ENCODE results near the gene DLK1.

DLK1 gene

GRCh38 chr14:100780246-100780645, 53.6 kb downstream of the DLK1 start:
- in situ Hi-C loops (cut with HindIII; ENCODE audit: low sequenced_read_pairs): no loop called here

GRCh38 chr14:100780646-100781355, 54.1 kb downstream of the DLK1 start:
- TF ChIP-seq CTCF (IDR thresholded peaks at IDR 0.05; ENCODE audit: low read depth, low read length): no peak
- in situ Hi-C loops (cut with HindIII; ENCODE audit: low sequenced_read_pairs): no loop called here
- H3K4me3 ChIP-seq (ENCODE audit: low read depth, low read length): no peak overlapping the region

More at GRCh38 chr14:100780246-100780645, 53.6 kb downstream of the DLK1 start:
- no peak overlapping the region for H3K4me3 ChIP-seq (ENCODE audit: low read depth, low read length)
- DNase-seq (ENCODE audit: low read depth, low spot score): no peak
- TF ChIP-seq CTCF (IDR thresholded peaks at IDR 0.05; ENCODE audit: low read depth, low read length): no peak

GRCh38 chr14:100781952-100782351, 55.3 kb downstream of the DLK1 start:
- H3K4me3 ChIP-seq (ENCODE audit: low read depth, low read length): no peak overlapping the region
- in situ Hi-C loops (cut with HindIII; ENCODE audit: low sequenced_read_pairs): no loop called here
- DNase-seq (ENCODE audit: low read depth, low spot score): no peak
- no peak for TF ChIP-seq CTCF (IDR thresholded peaks at IDR 0.05; ENCODE audit: low read depth, low read length)

More at GRCh38 chr14:100780646-100781355, 54.1 kb downstream of the DLK1 start:
- DNase-seq (ENCODE audit: low read depth, low spot score): no peak

- no peak for DNase-seq (ENCODE audit: low read depth, low spot score)
- H3K4me3 ChIP-seq (ENCODE audit: low read depth, low read length): no peak overlapping the region
- no peak for TF ChIP-seq CTCF (IDR thresholded peaks at IDR 0.05; ENCODE audit: low read depth, low read length)
- in situ Hi-C loops (cut with HindIII; ENCODE audit: low sequenced_read_pairs): no loop called here
Measured at GRCh38 chr14:100782516-100783320, 56.0 kb downstream of the DLK1 start.

- no peak for TF ChIP-seq CTCF (IDR thresholded peaks at IDR 0.05; ENCODE audit: low read depth, low read length)
- DNase-seq (ENCODE audit: low read depth, low spot score): no peak
- in situ Hi-C loops (cut with HindIII; ENCODE audit: low sequenced_read_pairs): no loop called here
- no peak overlapping the region for H3K4me3 ChIP-seq (ENCODE audit: low read depth, low read length)
Measured at GRCh38 chr14:100783630-100784370, 57.1 kb downstream of the DLK1 start.

GRCh38 chr14:100784523-100785337, 58.0 kb downstream of the DLK1 start:
- no peak for DNase-seq (ENCODE audit: low read depth, low spot score)
- TF ChIP-seq CTCF (IDR thresholded peaks at IDR 0.05; ENCODE audit: low read depth, low read length): no peak
- in situ Hi-C loops (cut with HindIII; ENCODE audit: low sequenced_read_pairs): no loop called here
- no peak overlapping the region for H3K4me3 ChIP-seq (ENCODE audit: low read depth, low read length)
